Measurements from ENCODE around the gene KMT2B. TPM values are rescaled to one million over a fixed set of nuclear protein-coding genes. Genes with fewer than 3 reads are reported as not detected.

KMT2B gene
- total and polyA plus RNA-seq, 2 of the 8 experiments (the other 6 are each of a cell fraction or from before 2014, with no cell fraction given) = 26.7 to 38.6 TPM

- TF ChIP-seq RNF2 (IDR thresholded peaks at IDR 0.05; ENCODE audit: borderline replicate concordance, low read depth, low read length, missing control alignments, poor library complexity, severe bottlenecking) (no peak), CHD1 (IDR thresholded peaks at IDR 0.05; ENCODE audit: low read depth, low read length) (no peak), USF2 (IDR thresholded peaks at IDR 0.05; ENCODE audit: low read length) (no peak)
These were observed 59.5 kb downstream of the KMT2B start (continued) for GRCh38 chr19:35777086-35777841.

All from H1 (cell line).